GM10847 (cell line): ENCODE data around the gene CISD3.

Experiments used
- POLR2A ChIP-seq: IDR thresholded peaks from 2 replicates; pipeline ENCODE4 v1.6.1; 2011; ENCODE audit not compliant: insufficient read length; ENCODE audit errors: extremely low read depth

CISD3 gene, protein sequence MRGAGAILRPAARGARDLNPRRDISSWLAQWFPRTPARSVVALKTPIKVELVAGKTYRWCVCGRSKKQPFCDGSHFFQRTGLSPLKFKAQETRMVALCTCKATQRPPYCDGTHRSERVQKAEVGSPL

DNA sequence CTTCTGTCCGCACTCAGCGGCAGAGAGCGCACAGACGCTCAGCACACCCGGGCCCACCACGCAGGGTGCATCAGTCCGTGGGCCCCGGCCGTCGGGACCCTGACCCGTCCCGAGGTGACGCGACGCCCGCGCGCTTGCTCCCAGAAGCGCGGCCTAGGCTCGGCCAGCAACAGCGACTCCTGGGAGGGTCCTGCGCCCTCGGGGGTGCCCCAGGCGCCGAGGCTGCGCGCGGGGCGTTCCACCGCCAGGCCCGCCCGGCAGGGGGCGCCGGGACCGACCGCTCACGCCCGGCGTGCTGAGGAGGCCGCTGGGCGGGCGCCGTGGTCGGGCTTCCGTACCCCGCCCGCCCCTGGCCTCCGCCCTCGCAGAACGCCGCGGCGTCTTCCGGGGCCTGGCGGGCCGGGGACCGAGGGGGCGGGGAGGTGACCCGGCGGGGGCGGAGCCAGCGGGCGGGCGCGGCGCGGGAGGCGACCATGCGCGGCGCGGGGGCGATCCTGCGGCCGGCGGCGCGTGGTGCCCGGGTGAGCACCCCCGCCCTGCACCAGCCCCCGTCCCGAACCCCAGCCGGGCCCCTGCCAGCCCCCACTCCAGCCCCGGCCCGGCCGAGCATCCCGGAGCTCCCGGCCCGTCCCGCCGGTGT lies at the start of gene CISD3:
TSS of gene CISD3 (plus strand) at position 456 of the 640 bp plus-strand sequence. CDS start at position 474, 18 bp downstream.
- TF ChIP-seq POLR2A = peak; percentile 14

DNA sequence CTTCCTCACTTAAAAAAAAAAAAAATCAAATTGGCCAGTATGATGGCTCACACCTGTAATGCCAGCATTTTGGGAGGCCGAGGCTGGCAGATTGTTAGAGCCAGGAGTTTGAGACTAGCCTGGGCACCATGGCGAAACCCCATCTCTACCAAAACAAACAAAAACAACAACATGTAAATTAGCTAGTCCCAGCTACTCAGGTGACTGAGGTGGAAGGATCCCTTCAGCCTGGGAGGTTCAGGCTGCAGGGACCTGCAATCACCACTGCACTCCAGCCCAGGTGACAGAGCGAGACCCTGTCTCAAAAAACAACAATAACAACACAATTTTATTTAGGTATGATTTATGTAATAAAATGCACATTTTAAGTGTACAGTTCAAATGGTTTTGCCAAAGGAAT lies 49.0 kb upstream of the CISD3 start:
- TF ChIP-seq POLR2A = no peak

DNA sequence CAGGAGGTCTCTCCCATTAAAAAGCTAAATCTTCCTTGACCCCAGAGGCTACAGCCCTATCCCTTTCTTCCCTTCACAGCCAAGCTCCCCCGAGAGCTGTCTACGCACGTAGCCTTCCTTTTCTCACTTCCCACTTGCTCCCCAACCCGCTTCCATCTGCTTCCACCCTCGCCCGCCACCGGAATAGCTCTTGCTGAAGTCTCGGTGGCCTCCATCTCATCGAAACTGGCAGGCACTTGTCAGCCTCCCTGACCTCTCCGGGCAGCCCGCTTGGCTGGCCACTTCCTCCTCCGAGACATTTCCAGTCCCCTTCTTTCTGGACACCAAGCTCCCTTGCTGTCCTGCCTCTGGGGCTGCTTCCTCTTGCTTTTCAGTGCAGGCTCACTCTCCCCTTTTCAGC lies 44.6 kb upstream of the CISD3 start:
- no peak for TF ChIP-seq POLR2A

- TF ChIP-seq POLR2A = no peak
Measured at GRCh38 chr17:38687286-38687685, 42.9 kb upstream of the CISD3 start.

DNA sequence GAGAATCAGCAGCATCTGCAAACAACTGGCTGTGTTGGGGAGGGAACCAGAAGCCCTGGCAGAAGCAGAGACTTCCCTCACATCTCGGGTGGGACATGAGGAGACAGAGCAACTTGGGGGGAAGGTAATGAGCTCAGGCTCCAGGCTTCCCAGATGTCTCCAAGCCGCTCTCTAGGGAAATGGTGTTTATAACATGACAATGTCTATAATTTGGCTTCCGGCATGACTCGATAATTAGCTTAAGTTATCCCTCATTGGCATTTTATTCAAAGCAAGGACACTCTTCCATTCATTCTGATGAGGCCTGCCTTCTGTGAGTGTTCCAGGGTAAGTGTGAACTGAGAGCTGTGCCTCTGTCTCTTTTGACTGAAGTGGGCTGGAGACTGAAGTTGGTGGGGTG lies 39.8 kb upstream of the CISD3 start:
- TF ChIP-seq POLR2A = no peak

DNA sequence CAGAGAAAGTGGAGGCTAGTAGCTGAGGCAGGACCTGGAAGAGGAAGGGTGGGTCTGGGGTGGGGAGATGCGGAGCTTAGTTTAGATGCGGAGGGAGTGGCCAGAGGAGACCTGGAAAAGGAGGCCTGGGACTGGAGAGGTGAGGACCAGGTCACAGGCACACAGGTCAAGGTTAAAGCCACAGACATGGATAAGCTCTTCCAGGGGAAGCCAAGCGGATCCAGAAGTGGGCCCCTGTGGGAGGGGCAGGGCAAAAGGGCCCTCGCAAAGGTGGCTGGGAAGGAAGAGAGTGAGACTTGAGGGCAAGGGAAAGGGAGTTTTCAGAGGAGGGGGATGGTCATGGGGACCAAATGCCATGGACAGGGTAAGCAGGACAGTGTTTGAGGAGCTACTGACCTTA lies 39.0 kb upstream of the CISD3 start:
- TF ChIP-seq POLR2A = no peak

DNA sequence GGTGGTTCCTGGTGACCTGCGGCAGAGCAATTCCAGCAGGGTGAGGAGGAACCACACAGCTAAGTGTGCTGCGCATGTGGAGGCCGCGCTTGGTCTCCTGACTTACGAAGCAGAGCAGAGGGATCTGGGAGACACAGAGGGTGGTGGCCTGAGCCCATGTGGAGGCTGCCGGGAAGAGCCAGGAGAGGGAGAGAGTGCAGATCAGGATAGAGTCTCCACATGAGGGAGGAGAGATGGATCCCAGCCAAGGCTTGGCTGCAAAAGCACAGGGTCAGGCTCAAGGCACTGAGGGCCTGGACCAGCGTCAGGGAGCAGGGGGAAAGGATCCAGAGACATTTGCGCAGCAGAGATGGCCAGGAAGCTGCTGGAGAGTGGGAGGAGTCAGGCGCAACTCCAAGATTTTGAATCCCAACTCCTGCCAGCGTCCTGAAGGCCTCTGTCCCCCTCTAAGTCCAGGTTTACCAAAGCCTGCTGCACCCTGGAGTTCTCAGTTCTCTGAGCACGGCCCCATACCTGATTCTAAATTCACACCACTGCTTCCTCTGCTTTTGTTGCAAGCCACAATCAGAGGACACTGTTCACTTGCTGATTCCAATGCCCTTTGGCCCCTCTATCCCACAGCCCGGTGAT lies 36.3 kb upstream of the CISD3 start:
- no peak for TF ChIP-seq POLR2A

GRCh38 chr17:38697061-38697820 lies 32.9 kb upstream of the CISD3 start:
- no peak for TF ChIP-seq POLR2A

DNA sequence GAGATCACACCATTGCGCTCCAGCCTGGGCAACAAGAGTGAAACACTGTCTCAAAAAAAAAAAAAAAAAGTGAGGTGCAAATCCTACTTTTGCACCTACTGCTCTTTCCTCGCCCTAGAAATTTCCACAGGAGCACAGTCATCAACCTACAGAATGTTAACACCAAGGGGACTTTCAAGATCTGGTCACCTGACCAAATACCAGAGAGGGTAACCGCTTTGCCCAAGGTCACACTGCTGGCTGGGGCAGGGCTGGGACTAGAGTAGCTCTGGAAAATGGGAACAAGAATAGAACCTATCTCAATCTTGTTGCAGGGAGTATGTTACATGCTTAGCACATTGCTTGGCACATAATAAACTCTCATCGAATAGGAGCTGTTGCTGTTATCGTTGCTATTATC lies 31.4 kb upstream of the CISD3 start:
- no peak for TF ChIP-seq POLR2A

DNA sequence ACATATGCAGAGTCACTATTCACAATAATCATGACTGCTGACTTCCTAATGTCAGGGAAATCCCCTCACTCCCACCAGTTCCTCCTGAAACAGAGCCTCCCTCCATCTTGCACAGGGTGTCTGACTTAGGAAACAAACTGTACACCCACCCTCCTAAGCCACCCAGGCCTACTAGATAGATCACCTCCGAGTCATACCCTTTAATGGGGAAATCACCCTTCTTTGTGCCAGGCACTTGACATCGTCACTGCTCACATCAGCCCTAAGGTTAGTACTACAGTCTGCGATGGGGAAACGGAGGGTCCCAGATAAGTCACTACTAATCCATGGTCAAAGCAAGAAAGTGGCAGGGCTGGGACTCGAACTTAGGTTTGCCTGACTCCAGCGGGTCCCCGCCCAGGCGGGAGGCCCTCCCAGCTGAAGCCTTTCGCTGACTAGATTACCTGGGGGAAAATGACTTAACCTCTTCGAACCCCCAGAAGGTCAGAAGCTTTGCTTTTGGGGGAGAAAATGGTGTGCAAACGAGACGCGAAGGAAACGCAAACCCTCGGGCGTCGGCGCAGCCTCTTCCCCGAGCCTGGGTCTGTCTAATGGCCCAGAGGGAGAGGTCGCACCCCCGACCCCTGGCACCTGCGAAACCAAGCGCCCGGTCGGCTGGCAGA lies 28.5 kb upstream of the CISD3 start:
- no peak for TF ChIP-seq POLR2A

- TF ChIP-seq POLR2A = peak; percentile 77
Measured at GRCh38 chr17:38702166-38702915, 27.8 kb upstream of the CISD3 start.

DNA sequence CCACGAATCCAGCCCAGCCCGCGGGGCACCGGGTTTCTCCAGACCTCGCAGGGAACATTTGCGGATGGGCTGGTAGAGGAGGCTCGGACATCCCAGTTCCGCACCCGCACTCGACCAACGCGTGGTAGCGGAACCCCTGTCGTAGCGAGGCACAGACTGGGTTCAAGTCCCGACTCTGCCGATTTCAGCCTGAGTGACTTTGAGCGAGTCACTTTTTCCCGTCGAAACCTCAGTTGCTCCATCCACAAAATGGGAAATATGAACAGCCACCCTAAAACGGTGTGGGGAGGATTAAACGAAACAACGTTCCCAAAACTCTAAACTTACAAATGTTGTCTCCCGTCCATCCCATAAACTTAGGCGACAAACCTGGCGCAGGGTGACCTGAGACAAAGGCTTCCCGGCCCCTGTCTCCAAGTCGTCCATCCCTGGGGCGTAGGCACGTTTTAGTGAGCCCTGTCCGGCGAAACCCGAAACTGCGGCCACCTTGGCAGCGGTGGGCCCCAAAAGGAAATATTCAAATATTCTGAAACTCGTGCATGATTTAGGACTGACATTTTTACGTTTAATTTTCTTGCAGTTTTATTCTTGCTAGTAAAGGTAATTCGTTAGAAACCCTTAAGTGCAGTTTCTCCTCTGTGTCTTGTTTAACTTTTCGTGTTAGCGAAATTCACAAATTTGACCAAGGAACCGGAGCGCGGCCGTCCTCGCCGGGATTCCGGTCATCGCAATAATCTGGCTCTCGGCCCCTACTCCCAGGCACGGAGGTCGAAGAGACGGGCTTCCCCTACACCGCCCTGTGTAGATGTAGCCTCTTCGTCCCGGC lies 27.0 kb upstream of the CISD3 start:
- TF ChIP-seq POLR2A = peak; percentile 17

DNA sequence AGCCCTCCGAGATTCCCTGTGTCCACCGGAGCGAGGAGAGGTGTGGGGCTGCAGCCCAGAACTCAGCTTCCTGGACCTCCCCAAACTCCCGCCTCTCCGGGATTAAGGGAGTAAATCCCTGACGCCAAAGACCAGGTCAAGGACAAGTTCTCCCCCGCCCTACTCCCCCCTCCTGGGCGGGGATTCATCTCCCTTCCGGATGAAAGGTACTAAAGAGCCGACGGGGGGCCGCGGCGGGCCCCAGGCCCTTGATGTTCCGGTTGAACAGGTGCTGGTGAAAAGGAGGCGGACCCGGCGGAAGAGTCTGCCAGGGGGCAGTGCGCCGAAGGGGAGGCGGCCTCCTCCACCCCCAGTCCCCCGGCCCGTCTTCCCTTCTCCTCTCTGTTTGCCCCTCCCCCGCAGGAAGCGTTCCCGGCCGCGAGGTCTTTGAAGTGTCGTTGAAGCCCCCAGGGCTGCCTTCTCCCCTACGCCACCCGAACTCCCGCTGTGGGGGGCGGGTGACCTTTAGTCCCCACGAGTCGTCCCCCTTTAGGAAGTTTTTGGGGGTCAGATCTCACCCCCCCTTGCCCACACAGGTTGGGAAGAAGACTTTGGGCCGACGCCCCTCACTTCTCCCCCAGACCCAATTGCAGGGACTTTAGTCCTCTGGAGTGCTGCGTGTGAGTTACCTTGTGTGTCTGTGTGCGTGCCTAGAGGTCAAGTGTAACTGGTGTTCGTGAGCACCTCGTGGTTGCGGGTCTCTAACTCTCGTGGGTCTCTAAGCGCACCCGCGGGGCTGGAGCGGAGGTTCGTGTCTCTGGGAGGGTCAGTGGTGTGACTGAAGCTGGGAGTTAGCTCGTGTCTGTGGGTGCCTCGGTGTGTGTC lies 26.2 kb upstream of the CISD3 start:
- peak; percentile 33 for TF ChIP-seq POLR2A
